Right ventricle myocardium superior (tissue), 1 donor: Measurements from ENCODE around the gene ASTN2. TPM values are rescaled to one million over a fixed set of nuclear protein-coding genes. Genes with fewer than 3 reads are reported as not detected.

Experiments used
- ATAC-seq: fragments of 200-7000 bp; cut with Tn5 transposase; one replicate; pipeline ENCODE4 v1.9.1; 2020; ENCODE audit warnings: mild to moderate bottlenecking; ENCODE audit not compliant: poor library complexity
- DNase-seq: peaks from one replicate; pipeline ENCODE4 v3.0.0-alpha.2; 2020
- intact Hi-C: fragments of 100-400 bp; cut with DNase I; formaldehyde crosslinking; loops from one replicate; pipeline ENCODE4 v1.11.2; 2022
- total RNA-seq: library from RNA; stranded (reverse); fragmentation: NEBNext Ultra II Directional; extraction: Animal tissue kit (Norgen Biotek cat#: 25700); gene quantifications from one replicate; pipeline ENCODE4 v1.2.1, GENCODE V29; 2021
- donor health status: DM: no; HTN: yes; CAD: no; lungs with severe emphysema.

Gene ASTN2
- total RNA-seq, 1 donor from 2014 or later: 6.4 TPM

DNA sequence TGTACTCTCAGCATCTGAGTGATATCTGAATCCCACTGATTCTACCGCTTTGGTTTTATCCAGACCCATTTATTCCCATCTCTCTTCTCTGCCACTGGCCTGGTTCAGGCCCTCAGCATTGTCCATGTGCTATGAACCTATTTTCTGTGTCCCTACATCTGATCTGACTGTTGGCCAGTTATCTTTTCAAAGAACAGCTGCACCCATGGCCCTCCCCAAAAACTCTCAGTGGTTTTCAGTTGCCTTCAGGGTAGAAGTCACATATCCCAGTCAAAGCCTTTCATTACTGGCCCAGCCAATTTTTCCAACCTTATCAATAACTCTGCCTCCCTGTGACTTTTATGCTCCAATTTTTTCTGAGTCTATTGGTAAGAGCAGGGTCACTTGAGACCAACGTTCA lies 430.7 kb downstream of the ASTN2 start:
- intact Hi-C loops: no loop called here
- DNase-seq: no peak
- no peak for ATAC-seq

DNA sequence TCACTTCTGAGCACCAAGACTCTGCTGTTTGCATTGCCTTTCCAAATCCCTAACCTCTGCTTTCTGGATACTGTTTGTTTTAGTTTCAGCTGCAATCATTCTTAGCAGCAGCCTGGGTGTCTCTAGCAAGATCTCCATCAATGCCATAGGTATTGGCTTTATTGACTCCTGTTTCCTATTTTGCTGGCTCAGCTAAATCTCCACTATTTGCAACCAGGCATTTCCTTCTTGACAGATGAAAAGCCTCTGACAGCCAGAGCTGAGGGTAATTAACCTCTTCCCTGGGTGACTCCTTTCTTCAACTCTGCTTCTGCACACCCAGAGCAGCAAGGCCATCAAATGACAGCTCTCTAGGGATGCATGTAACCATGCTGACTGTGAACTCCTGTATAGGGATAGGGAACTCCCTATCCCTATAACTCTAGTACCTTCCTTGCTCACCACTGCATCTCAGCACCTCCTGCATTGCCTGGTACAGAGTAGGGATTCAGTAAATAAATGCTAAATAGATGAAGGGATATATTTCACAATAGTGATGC lies 434.2 kb downstream of the ASTN2 start:
- intact Hi-C loops: no loop called here
- DNase-seq: no peak
- no peak for ATAC-seq

DNA sequence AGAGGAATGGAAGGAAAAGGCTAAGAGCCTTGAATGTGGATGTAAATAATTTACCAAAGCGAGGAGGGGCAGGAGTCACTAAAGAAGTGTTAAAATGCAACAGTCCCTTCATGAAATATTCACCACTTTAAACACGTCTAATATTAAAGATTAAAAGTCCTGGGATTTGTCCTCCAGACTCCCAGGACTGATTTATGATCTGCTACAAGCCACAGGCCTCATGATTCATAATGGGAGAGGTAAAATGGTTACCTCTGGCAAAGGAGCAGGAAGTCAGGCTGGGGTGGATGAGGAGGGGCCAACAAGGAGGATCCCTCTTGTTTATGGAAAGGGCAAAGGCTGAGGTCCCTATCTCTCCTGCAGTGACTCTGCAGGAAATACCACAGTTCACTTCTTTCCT lies 435.4 kb downstream of the ASTN2 start:
- intact Hi-C loops: no loop called here
- DNase-seq: no peak
- no peak for ATAC-seq

DNA sequence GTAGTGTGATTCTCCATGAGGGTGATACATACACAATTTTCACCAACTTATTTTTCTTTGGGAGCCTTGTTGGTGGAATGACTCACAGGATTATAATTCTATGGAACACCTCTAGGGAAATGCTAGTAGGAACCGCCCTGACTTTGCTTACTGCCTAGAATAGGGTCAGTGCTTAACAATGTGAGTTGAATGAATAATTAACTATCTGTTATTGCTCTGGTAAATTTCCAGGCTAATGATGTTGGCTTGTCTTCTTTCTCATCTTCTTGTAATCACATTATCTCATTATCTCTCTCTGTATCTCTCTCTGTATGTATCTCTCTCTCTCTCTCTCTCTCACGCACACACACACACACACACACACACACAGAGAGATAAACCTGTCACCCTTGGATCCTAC lies 436.7 kb downstream of the ASTN2 start:
- no peak for ATAC-seq
- intact Hi-C loops: no loop called here
- no peak for DNase-seq

DNA sequence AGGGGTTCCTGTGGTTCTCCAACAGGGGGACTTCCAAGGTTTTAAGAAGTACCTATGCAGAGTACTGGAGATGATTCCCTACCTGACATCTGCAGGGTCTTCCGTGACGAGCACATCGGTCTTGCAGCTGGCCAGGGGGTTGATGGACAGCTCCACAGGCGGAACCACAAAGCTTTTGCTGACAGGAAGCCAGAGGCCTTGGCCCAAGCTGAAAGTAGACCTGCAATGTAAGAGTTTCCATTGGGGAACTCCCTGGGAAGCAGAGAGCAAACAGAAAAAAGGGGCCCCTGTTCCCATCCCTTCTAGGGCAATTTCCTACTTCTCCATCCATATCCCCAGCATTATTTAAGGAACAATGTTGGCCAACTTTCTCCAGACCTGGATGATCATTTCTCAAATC lies 439.7 kb downstream of the ASTN2 start:
- intact Hi-C loops: no loop called here
- no peak for DNase-seq
- ATAC-seq: no peak

DNA sequence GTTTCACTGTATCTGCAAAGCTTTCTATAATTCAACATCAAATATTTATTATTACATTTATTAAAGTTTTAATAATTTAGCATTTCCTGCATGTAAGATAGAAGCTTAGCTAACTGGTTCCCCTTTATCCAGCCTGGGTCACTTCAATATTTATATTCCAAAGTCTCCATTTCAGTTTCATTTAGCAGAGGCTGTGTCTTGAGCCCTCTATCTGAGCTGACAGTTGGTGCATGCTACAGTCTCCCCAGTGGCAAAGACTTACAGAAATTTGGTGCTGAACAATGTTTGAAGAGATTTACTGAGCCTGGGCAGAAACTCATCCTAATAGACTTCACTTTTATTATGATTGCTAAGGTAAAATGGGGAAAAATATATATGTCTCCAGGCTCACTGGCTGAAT lies 448.7 kb downstream of the ASTN2 start:
- no peak for DNase-seq
- ATAC-seq: no peak
- intact Hi-C loops: no loop called here

DNA sequence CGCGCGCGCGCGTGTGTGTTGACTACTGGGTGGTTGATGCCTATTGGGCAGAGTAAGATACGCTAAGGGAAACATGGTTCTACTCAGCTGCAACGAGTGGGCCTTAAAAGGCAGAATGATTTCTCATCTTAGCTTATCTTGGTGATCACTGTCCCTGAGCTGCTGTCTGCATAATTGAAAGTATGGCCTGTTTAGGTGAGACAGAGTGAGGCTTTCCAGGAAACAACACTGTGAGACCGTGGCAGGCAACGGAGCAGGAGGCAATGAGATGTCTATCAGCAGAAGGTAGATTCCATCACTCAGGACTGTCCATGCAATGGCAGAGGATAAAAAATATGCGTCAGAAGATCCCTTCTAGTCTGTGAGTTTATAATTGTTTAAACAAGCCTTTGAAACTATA lies 450.6 kb downstream of the ASTN2 start:
- no peak for ATAC-seq
- intact Hi-C loops: no loop called here
- no peak for DNase-seq

DNA sequence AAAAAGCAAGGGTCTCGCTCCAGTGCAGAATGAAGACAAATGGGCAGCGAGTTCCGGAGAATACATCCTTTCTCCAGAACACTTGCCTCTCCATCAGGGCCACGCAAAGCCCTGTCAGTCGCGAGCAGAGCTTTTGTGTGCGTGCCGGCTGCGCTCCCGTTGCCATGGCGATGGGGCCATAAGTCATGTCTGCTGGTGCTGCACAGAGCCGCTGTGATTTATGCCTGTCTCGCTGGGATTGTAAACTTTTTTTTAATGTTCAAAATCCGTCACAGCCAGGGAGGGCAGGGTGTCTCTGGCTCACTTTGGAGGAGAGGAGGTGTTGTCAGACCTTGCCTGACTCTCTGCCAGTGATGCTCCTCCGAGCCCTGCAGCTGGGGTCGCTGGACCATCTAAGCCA lies 455.0 kb downstream of the ASTN2 start:
- DNase-seq: no peak
- intact Hi-C loops: no loop called here
- no peak for ATAC-seq

DNA sequence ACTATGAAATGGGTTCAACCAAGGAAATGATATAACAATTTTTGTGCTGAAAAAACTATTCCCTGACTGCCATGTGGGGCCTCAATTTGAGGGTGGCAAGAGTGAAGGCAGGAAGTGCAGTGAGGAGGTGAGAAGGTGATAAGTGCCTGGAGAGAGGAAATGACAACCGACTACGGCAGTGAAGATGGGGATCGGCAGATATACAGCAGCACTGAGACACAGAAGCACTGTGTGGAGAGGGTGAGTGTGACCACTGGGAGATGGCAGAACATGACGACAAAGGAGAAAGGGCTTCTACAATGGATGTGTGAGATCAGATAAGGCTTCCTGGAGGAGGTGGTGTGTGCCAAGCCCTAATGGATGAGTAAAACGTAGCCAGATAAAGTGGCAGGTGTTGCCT lies 456.0 kb downstream of the ASTN2 start:
- ATAC-seq (no peak), DNase-seq (no peak)
- intact Hi-C loops: no loop called here

DNA sequence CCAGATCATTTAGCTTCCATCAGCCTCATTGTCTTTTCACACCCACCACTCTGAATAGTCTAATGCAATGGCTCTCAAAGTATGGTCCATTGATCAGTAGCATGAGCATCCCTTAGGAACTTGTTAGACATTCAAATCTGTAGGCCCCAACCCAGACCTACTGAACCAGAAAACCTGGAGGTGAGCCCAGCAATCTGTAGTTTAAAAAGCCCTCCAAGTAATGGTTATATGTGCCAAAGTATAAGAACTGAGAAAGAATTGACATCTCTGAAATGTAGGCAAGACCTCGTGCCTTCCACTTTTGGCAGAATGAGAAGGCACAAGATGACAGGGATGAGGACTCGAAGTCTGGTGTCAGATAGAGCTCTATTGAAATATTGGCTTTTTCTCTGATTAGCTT lies 460.1 kb downstream of the ASTN2 start:
- intact Hi-C loops: no loop called here
- no peak for ATAC-seq
- no peak for DNase-seq

DNA sequence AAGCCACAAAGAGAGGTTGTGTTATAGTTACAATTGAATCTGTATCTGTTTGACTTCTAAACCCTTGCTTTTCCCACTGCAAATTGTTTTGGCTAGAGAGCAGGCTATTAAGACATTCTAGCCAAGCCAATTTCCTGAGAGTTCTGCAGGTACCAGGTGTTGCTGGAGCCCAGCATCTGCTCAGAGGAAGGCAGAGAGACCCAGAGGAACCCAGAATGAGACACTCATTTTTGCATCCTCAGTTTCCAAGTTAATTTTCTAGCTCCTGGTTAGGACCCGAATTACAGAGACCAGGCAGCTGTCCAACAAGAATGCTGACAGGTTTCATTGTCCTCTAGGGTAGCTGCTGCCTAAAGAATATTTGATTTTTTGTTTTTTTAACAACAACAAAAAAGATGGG lies 461.6 kb downstream of the ASTN2 start:
- intact Hi-C loops: no loop called here
- no peak for DNase-seq
- ATAC-seq: no peak

DNA sequence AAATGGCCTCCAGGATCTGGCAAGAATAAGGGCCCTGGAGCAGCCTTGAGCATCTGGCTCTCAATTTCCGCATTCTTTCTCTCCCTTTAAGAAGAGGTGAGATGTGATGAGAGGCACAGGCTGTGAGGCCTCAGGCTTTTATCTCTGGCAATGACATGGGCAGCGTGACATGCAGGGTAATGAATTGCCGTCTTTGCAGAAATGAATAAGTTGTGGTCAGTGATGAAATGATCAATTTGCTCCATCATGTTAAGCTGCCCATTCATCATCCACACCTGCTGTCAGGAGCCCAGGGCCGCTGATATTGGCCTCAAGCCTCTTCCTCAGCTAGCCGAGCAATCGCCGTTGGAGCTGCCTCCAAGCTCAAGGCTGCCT lies 462.4 kb downstream of the ASTN2 start:
- intact Hi-C loops: no loop called here
- no peak for DNase-seq
- ATAC-seq: no peak

DNA sequence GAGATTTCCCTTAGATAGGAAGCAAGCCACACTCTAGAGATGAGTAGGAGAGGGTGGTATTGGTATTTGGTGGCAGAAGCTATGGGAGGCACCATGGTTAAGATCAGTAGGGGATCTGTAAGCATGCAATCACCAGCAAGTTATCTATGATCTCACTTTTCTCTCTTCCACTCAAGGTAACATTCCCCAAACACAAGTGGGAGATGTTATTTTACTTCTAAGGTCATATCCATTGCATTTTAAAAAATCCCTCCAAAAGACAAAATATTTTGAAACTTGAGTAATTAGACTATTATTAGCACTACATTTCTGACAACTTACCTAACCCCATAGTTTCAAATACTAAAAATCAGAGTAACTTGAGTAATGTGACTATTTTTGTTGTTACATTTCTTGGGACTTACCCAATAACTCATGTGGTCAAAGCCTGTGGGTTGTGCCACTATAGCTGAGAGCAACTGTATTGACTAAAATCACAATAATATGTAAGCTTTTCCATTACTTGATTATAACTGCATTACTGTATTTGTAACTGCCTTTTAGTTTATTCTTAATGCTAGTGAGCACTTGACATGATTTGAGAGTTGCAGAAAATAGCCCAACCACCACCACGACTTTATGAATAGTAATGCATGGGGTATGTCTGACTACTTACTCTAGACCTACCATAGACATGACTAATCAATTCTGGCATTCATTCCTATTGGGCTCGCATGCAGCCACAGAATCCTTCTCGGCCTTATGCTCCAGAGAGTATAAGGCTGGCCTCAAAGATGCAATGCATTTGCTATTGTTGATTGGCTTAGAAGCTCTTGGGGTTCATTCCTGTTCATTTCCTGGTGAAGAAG lies 463.0 kb downstream of the ASTN2 start:
- intact Hi-C loops: no loop called here
- no peak for ATAC-seq
- DNase-seq: no peak

DNA sequence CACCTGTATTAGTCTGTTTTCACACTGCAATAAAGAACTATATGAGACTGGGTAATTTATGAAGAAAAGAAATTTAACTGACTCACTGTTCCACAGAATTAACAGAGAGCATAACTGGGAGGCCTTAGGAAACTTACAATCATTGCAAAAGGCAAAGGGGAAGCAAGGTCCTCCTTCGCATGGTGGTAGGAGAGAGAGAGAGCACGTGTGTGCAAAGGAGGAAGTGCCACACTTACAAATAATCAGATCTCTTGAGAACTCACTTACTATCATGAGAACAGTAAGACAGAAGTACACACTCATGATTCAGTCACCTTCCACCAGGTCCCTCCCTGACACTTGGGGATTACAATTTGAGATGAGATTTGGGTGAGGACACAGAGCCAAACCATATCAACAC lies 469.0 kb downstream of the ASTN2 start:
- no peak for DNase-seq
- peak; percentile 46 for ATAC-seq
- intact Hi-C loops: no loop called here

DNA sequence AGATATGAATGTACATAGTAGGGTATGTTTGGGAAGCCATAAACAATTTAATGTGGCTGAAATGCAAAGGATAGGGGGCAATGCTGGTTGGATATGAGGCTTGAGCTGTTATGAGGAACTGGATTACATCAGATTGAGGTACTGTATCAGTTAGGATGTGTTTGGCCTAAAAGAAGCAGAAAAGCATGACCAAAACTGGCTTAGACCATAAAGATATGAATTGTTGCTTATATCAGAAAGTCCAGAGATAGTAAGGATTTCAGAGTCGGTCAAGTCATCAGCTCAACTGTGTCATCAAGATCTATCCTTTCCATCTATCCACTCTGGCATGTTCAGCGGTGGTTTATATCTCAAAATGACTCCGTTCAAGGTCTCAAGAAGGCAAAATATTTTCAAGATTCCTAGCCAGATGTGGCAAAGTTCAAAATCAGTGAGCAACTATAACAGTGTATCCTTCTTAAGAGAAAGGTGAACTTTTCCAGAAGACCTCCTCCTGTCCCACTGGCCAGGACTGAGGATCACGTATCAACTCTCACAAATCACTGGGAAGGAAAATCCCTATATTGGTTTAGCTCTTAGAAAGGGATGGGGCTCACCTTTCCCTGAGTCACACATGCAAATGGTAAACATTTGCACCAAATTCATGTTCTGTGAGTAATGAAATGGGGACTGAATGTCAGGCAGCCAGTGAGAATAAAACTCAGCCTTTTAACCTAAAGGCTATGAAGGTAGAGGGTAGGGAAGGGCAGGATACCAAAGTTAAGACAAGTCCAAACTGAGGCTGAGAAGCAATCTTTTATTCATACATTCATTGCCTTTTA lies 469.9 kb downstream of the ASTN2 start:
- no peak for DNase-seq
- intact Hi-C loops: no loop called here
- ATAC-seq: no peak

DNA sequence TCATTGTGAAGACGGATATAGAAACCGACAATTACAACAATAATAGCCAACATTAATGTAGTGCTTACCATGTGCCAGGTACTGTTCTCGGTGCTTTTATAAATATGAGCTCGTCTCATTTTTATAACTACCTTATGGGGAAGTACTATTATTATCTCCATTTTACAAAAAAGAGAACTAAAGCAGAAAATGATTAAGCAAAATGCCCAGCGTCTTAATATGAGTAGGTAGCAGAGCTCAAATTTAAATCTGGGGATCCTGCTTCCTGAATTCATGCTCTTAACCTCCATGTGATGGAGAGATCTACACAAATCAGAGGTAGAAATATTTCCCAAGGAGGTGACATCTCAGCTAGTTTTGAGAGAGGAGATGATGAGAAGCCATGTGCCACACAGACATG lies 470.9 kb downstream of the ASTN2 start:
- intact Hi-C loops: no loop called here
- ATAC-seq: no peak
- DNase-seq: no peak

DNA sequence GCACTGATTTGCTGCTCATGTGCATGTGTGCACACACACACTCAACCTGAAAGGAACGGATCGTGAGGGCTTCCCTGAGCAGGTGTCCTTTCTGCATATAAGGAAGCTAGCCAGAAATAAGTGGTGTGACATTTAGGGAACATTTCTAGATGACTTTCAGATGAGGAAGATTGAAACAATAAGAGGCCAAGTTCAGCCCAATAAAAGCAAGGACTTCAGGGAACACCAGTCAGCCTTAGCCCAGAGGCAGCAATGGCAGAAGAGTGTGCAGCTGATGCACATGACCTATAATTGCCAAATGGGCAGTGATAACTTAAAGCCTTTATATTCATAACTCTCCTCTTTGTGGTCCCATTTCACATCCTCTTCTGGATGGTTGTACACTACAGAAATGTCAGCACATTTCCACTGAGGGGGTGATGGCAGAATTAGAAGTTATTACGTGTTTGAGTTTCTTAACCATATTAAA lies 472.2 kb downstream of the ASTN2 start:
- intact Hi-C loops: no loop called here
- DNase-seq: no peak
- ATAC-seq: no peak

DNA sequence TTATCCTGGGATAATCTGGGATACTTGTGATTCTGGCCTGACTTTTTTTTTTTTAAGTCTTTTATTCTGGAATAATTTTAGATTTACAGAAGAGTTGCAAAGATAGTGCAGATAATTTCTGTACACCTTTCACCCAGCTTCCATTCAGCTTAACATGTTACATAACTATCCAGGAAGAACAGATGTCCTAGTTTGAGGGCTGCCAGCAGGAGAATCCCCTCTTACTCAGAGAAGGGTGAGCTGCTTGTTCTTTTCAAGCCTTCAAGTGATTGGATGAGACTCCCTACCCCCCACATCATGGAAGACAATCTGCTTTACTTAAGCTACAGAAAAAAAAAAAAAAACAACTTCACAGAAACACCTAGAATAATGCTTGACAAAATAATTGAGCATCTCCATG lies 473.6 kb downstream of the ASTN2 start:
- DNase-seq (no peak), ATAC-seq (no peak)
- intact Hi-C loops: no loop called here

DNA sequence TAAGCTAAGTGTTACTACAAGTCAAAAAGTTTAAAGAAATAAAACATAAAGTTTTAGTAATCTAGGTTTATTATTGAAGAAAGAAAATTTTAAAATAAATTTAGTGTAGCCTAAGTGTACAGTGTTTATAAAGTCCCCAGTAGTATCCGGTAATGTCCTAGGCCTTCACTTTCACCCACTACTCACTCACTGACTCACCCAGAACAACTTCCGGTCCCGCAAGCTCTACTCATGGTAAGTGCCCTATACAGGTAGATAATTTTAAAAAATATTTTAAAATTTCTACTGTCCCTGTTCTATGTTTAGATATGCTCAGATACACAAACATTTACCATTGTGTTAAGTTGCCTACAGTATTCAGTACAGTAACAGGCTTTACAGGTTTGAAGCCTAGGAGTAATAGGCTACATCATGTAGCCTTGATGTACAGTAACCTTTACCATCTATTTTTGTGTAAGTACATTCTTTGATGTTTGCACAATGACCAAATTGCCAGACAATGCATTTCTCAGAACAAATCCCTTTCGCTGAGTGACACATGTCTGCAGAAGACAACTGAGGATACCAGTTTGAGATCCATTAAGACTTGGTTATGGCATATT lies 474.1 kb downstream of the ASTN2 start:
- ATAC-seq (no peak), DNase-seq (no peak)
- intact Hi-C loops: no loop called here

DNA sequence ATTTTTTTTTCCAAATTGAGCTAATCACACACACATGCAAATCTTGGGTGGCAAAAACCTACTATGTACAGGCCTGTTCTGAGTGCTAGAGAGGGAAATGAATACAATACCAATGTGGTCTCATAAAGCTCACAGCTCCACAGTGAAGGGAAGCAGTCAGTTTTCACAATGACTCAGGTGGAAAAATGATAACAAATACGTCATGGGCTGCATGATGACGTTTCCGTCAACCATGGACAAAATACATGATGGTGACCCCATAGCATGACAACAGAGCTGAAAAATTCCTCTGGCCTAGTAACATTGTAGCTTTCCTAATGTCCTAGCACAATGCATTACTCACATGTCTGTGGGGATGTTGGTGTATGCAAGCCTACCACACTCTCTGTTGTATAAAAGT lies 475.2 kb downstream of the ASTN2 start:
- ATAC-seq (no peak), DNase-seq (no peak)
- intact Hi-C loops: no loop called here
